ENCODE data around the gene MCM3. TPM values are rescaled to one million over a fixed set of nuclear protein-coding genes. Genes with fewer than 3 reads are reported as not detected.

MCM3 gene
- total RNA-seq, 2 donors from 2014 or later: 33.6 to 51.1 TPM

DNA sequence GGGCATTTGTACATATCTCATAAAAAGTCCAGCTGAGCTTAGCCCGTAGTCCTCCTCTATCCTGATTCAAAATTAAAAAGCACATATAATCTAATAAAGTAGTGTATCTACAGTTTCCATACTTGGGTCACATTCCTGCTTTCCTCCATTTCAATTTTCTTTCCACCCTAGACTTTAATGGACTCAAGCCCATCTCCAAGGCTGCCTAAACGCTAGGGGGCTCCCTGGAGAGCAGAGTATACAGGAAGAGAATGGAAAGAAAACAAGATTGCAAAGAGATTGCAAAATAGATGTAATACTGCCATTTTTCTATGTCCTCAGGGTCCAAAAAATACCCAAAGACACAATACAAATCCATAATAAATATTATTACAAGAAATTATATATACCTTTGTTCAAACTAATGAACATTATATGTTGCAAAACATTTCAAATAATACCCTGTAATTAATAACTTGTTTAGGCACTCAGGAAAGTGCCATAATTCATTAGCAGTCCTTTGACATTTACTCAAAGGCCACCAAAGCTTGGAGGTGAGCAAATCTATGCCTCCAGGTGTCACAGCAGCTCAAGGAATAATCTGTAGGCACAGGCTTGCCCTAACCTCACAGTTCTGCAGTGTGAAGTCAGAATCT is 2.4 kb upstream of the MCM3 start:
- Histone ChIP-seq H3K4me1 (replicated peaks) (no peaks in the 10 kb centered on the region), H3K9me3 (no peaks in the 10 kb centered on the region), H3K36me3 (peaks cover 0 to under 1% of the 10 kb centered on the region in 2 donors), H3K27ac (no peak overlapping the region), H3K27me3 (replicated peaks; ENCODE audit: insufficient read depth) (no peaks in the 10 kb centered on the region), H3K4me3 (no peak overlapping the region)
- intact Hi-C loops (cut with DNase I): loop anchor here (5.0 to 10.0 kb wide), 3 partner anchors 115 to 380 kb away; partner anchors contain the start of gene TRAM2
- peak; percentile 47 for DNase-seq (ENCODE audit: low spot score)
- TF ChIP-seq POLR2A (IDR thresholded peaks at IDR 0.05) (no peak), POLR2AphosphoS5 (IDR thresholded peaks at IDR 0.05) (no peak)
- TF ChIP-seq, protein P1, sequence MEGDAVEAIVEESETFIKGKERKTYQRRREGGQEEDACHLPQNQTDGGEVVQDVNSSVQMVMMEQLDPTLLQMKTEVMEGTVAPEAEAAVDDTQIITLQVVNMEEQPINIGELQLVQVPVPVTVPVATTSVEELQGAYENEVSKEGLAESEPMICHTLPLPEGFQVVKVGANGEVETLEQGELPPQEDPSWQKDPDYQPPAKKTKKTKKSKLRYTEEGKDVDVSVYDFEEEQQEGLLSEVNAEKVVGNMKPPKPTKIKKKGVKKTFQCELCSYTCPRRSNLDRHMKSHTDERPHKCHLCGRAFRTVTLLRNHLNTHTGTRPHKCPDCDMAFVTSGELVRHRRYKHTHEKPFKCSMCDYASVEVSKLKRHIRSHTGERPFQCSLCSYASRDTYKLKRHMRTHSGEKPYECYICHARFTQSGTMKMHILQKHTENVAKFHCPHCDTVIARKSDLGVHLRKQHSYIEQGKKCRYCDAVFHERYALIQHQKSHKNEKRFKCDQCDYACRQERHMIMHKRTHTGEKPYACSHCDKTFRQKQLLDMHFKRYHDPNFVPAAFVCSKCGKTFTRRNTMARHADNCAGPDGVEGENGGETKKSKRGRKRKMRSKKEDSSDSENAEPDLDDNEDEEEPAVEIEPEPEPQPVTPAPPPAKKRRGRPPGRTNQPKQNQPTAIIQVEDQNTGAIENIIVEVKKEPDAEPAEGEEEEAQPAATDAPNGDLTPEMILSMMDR (IDR thresholded peaks at IDR 0.05): peak in 3 of 4 experiments; percentile 28 to 54 (median 48)
- WGBS: 16% methylated on average over 2 of the region's 2 CpGs

DNA sequence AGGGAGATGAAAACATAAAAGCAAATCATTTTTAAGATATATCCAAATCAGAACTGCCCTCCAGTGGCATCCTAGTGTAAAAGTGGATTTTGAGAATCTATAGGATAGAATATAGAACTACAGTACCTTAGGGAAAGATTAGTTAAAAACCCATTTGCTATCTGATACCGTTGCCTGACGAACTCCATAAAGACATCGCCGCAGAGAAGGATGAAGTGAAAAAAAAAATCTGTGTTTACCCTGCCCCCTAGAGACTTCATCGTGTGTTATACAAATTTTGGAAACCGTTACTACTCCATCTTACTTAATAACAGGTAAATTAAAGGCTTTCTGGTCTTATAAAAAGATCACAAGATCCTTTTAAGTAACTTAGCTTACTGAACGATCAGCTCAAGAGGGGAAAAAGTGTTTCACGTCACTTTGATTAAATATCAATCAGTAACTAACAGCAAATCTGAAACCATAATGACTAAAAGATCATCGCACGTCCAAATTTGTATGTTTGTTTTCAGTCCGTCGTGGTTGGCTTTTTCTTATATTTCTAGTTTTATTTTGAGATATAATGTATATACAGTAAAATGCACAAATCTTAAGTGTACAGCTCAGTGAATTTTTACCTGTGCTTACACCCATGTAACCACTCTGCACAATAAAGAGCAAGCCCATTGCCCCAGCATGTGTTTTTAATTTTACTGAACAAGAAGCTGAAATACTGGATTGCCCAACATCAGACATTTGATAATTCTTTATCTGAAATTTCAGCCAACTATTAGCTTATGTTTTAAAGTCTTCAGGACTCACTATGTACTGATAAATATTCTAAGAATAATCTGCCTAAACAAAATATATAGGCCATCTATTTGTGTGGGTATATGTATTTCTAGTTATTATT is 881 bp upstream of the MCM3 start:
- H3K9me3 ChIP-seq: no peaks in the 10 kb centered on the region
- 15% methylated on average over 12 of the region's 12 CpGs for WGBS
- no peak for TF ChIP-seq POLR2A (IDR thresholded peaks at IDR 0.05)
- TF ChIP-seq, protein P1 (IDR thresholded peaks at IDR 0.05): peak in 2 of 4 experiments; percentile 8 to 12
- intact Hi-C loops (cut with DNase I): loop anchor here (1.0 to 10.0 kb wide), 4 partner anchors 77 to 382 kb away; partner anchors contain the start of genes PAQR8 and TRAM2
- H3K27me3 ChIP-seq (replicated peaks; ENCODE audit: insufficient read depth): no peaks in the 10 kb centered on the region
- no peak for DNase-seq (ENCODE audit: low spot score)
- peaks cover 0 to 5% of the 10 kb centered on the region in 2 donors for H3K36me3 ChIP-seq
- no peaks in the 10 kb centered on the region for H3K4me1 ChIP-seq (replicated peaks)
- peak overlapping the region; percentile 63 to 67 for H3K4me3 ChIP-seq
- H3K27ac ChIP-seq: peak overlapping the region in 1 of 2 donors; percentile 11

DNA sequence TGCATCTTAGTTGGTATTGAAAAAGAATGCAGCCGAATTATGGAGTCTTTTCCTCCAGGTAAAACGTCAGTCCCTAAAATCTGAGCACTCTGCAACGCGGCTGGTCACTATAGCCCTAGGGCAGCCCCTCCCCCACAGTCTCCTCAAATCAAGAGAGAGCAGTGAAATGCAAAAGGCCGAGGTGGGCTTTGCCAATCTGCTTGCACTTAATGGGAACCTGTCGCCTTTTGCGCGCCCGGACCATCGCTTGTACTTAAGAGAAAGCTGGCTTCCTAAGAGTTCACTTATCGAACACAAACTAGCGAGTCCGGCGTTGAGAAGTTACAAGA is 447 bp downstream of the MCM3 start:
- Histone ChIP-seq H3K4me3 (peak overlapping the region; percentile 63 to 67), H3K36me3 (peaks cover 0 to 5% of the 10 kb centered on the region in 2 donors), H3K27me3 (replicated peaks; ENCODE audit: insufficient read depth) (no peaks in the 10 kb centered on the region), H3K4me1 (replicated peaks) (no peaks in the 10 kb centered on the region), H3K9me3 (no peaks in the 10 kb centered on the region), H3K27ac (peak overlapping the region; percentile 45 to 51)
- 0% methylated on average over 14 of the region's 14 CpGs for whole genome bisulfite sequencing
- TF ChIP-seq POLR2A (IDR thresholded peaks at IDR 0.05) (no peak), POLR2AphosphoS5 (IDR thresholded peaks at IDR 0.05) (no peak)
- TF ChIP-seq, protein P1 (IDR thresholded peaks at IDR 0.05): no peak
- intact Hi-C loops (cut with DNase I): loop anchor here (10.0 kb wide), 1 partner anchor 291 kb away; the partner anchor contains the start of gene TRAM2
- DNase-seq (ENCODE audit: low spot score): peak; percentile 21

DNA sequence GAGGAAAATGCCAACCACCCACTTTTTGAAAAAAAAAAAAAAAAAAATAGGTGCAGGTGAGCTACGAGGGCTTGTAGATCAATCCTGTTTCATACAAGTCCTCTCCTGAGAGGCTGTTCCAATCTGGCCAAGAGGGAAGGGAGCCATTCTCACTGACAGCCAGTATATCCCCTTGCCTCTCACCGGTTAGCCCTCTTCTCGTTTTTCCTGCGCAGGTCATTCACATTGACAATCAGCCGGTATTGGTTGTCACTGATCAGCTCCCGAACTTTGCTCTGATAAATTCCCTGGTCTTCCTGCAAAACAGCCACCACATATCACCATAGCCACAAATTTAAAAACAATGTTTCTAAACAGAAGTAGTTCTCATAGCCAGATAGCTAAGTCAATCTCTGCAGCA is 1.4 kb downstream of the MCM3 start:
- Histone ChIP-seq H3K4me1 (replicated peaks) (no peaks in the 10 kb centered on the region), H3K9me3 (no peaks in the 10 kb centered on the region), H3K4me3 (no peak overlapping the region), H3K27me3 (replicated peaks; ENCODE audit: insufficient read depth) (no peaks in the 10 kb centered on the region), H3K36me3 (peaks cover 0 to 5% of the 10 kb centered on the region in 2 donors), H3K27ac (no peak overlapping the region)
- no peak for DNase-seq (ENCODE audit: low spot score)
- WGBS: 47% methylated on average over 6 of the region's 6 CpGs
- intact Hi-C loops (cut with DNase I): loop anchor here (10.0 kb wide), 1 partner anchor 292 kb away; the partner anchor contains the start of gene TRAM2
- TF ChIP-seq POLR2AphosphoS5 (IDR thresholded peaks at IDR 0.05) (no peak), POLR2A (IDR thresholded peaks at IDR 0.05) (no peak)
- TF ChIP-seq, protein P1 (IDR thresholded peaks at IDR 0.05): no peak
